ENCODE measurements around the gene KCNJ11.
"Not testable (repeated sequence)": the region's sequence is repeated elsewhere in the genome, so short reads cannot be mapped to it uniquely, and the experiment has no call there.

Gene KCNJ11

GRCh38 chr11:17388609-17389210, at the start of gene KCNJ11:
Gene KCNJ11 (minus strand): TSS chr11:17388659. CDS start chr11:17388091, 568 bp downstream.
- peak; percentile 6 for DNase-seq (ENCODE audit: low read depth)

GRCh38 chr11:17437366-17437765, 48.9 kb upstream of the KCNJ11 start:
- no peak for DNase-seq (ENCODE audit: low read depth)

GRCh38 chr11:17434108-17434507, 45.6 kb upstream of the KCNJ11 start:
- no peak for DNase-seq (ENCODE audit: low read depth)

- DNase-seq (ENCODE audit: low read depth), result no peak
These were observed 43.5 kb upstream of the KCNJ11 start for GRCh38 chr11:17432002-17432401.

- no peak for DNase-seq (ENCODE audit: low read depth)
These were observed 42.7 kb upstream of the KCNJ11 start for GRCh38 chr11:17431139-17431538.

GRCh38 chr11:17430616-17431015, 42.2 kb upstream of the KCNJ11 start:
- DNase-seq (ENCODE audit: low read depth), result no peak

- no peak for DNase-seq (ENCODE audit: low read depth)
These were observed 40.5 kb upstream of the KCNJ11 start for GRCh38 chr11:17428925-17429324.

- DNase-seq (ENCODE audit: low read depth), result no peak
These were observed 39.8 kb upstream of the KCNJ11 start for GRCh38 chr11:17428261-17428660.

GRCh38 chr11:17426233-17426632, 37.8 kb upstream of the KCNJ11 start:
- DNase-seq (ENCODE audit: low read depth), result not testable (repeated sequence)

- no peak for DNase-seq (ENCODE audit: low read depth)
These were observed 35.3 kb upstream of the KCNJ11 start for GRCh38 chr11:17423533-17424310.

- no peak for DNase-seq (ENCODE audit: low read depth)
These were observed 33.3 kb upstream of the KCNJ11 start for GRCh38 chr11:17421781-17422180.

GRCh38 chr11:17418444-17419081, 30.1 kb upstream of the KCNJ11 start:
- DNase-seq (ENCODE audit: low read depth), result no peak

GRCh38 chr11:17416492-17416891, 28.0 kb upstream of the KCNJ11 start:
- DNase-seq (ENCODE audit: low read depth), result no peak

GRCh38 chr11:17415523-17416104, 27.2 kb upstream of the KCNJ11 start:
- DNase-seq (ENCODE audit: low read depth), result no peak

- DNase-seq (ENCODE audit: low read depth), result no peak
These were observed 26.5 kb upstream of the KCNJ11 start for GRCh38 chr11:17414992-17415391.

GRCh38 chr11:17414317-17414737, 25.9 kb upstream of the KCNJ11 start:
- DNase-seq (ENCODE audit: low read depth), result no peak

- no peak for DNase-seq (ENCODE audit: low read depth)
These were observed 25.2 kb upstream of the KCNJ11 start for GRCh38 chr11:17413414-17414316.

- DNase-seq (ENCODE audit: low read depth), result no peak
These were observed 24.2 kb upstream of the KCNJ11 start for GRCh38 chr11:17412488-17413180.

GRCh38 chr11:17411418-17411817, 23.0 kb upstream of the KCNJ11 start:
- no peak for DNase-seq (ENCODE audit: low read depth)

- DNase-seq (ENCODE audit: low read depth), result no peak
These were observed 22.3 kb upstream of the KCNJ11 start for GRCh38 chr11:17410606-17411379.

Data from stimulated activated CD4-positive, alpha-beta T cell treated with anti-CD3 and anti-CD28 coated beads, Interleukin-2, amount 100 ng/mL, for 4 hours (primary cell).